Loucy (cell line): ENCODE measurements around the gene ULK3.

Source experiments
- H2AFZ ChIP-seq: fragments of 200-600 bp; sonication (generic); 2 replicates; pipeline ENCODE4 v1.6.0; 2016; ENCODE audit warnings: antibody characterized with exemption, mild to moderate bottlenecking, low read length, moderate library complexity
- H3F3A ChIP-seq: fragments of 200-600 bp; 2 replicates; pipeline ENCODE4 v1.6.0; 2016; ENCODE audit warnings: antibody characterized with exemption, low read depth, mild to moderate bottlenecking
- H3K27me3 ChIP-seq: fragments of 200-600 bp; sonication (generic); 2 replicates; pipeline ENCODE4 v1.6.1; 2014; ENCODE audit warnings: low read length, mild to moderate bottlenecking; ENCODE audit not compliant: insufficient read depth, poor library complexity, severe bottlenecking
- H3K36me3 ChIP-seq: fragments of 200-600 bp; sonication (generic); 2 replicates; pipeline ENCODE4 v1.6.1; 2016; ENCODE audit warnings: low read length; ENCODE audit not compliant: insufficient read depth
- H3K4me1 ChIP-seq: fragments of 200-600 bp; sonication (generic); 2 replicates; pipeline ENCODE4 v1.5.1; 2014; ENCODE audit warnings: low read length, mild to moderate bottlenecking; ENCODE audit not compliant: insufficient read depth, poor library complexity, severe bottlenecking
- H3K4me2 ChIP-seq: fragments of 200-600 bp; sonication (generic); 2 replicates; pipeline ENCODE4 v1.6.0; 2014; ENCODE audit warnings: antibody characterized with exemption, low read length, low read depth, mild to moderate bottlenecking; ENCODE audit not compliant: poor library complexity, severe bottlenecking
- H3K4me3 ChIP-seq: fragments of 200-600 bp; sonication (generic); 2 replicates; pipeline ENCODE4 v1.5.1; 2014; ENCODE audit warnings: low read length, mild to moderate bottlenecking, mixed read lengths; ENCODE audit not compliant: poor library complexity, severe bottlenecking
- H3K79me2 ChIP-seq: fragments of 200-600 bp; sonication (generic); 2 replicates; pipeline ENCODE4 v1.6.1; 2014; ENCODE audit warnings: low read length; ENCODE audit not compliant: insufficient read depth
- H3K9ac ChIP-seq: fragments of 200-600 bp; sonication (generic); 2 replicates; pipeline ENCODE4 v1.6.0; 2014; ENCODE audit warnings: mild to moderate bottlenecking, low read depth, low read length, moderate library complexity; ENCODE audit not compliant: poor library complexity, severe bottlenecking
- H3K9me2 ChIP-seq: fragments of 200-600 bp; sonication (generic); replicated peaks from 2 replicates; pipeline ENCODE4 v1.6.1; 2016; ENCODE audit warnings: low read depth, low read length, mixed read lengths
- H3K9me3 ChIP-seq: fragments of 200-600 bp; sonication (generic); 2 replicates; pipeline ENCODE4 v1.6.1; 2014; ENCODE audit warnings: mild to moderate bottlenecking, antibody characterized with exemption, low read length, low read depth; ENCODE audit not compliant: insufficient read depth
- H4K20me1 ChIP-seq: fragments of 200-600 bp; sonication (generic); 2 replicates; pipeline ENCODE4 v1.6.0; 2014; ENCODE audit warnings: antibody characterized with exemption, low read length, mild to moderate bottlenecking; ENCODE audit not compliant: insufficient read depth, poor library complexity, severe bottlenecking
- CTCF ChIP-seq: fragments of 200-600 bp; sonication (generic); conservative IDR thresholded peaks from 2 replicates; pipeline ENCODE4 v1.5.1; 2014; ENCODE audit warnings: mild to moderate bottlenecking, antibody characterized with exemption, low read length
- EZH2phosphoT487 ChIP-seq: fragments of 200-600 bp; IDR thresholded peaks from 2 replicates; pipeline ENCODE4 v1.6.1; 2018; ENCODE audit warnings: antibody characterized with exemption, mild to moderate bottlenecking, moderate library complexity, borderline replicate concordance

ULK3 gene

GRCh38 chr15:74837482-74838136, 5.3 kb downstream of the ULK3 start:
- no peak overlapping the region for H3K4me2 ChIP-seq
- H3K4me1 ChIP-seq, result peaks cover 23% of the 10 kb centered on the region
- no peak overlapping the region for H3K9ac ChIP-seq
- H3K9me2 ChIP-seq, result no peaks in the 10 kb centered on the region
- H3F3A ChIP-seq, result no peaks in the 10 kb centered on the region
- H4K20me1 ChIP-seq, result peaks cover 3% of the 10 kb centered on the region
- H3K4me3 ChIP-seq, result no peak overlapping the region
- H2AFZ ChIP-seq, result no peak overlapping the region
- H3K27me3 ChIP-seq, result no peaks in the 10 kb centered on the region
- no peaks in the 10 kb centered on the region for H3K9me3 ChIP-seq
- TF ChIP-seq CTCF (no peak; the same call in 1 of the 2 replicates), EZH2phosphoT487 (no peak)
- H3K36me3 ChIP-seq, result no peaks in the 10 kb centered on the region
- peaks cover 19% of the 10 kb centered on the region for H3K79me2 ChIP-seq

- Histone ChIP-seq H3K79me2 (peaks cover 11% of the 10 kb centered on the region; the same call in 1 of the 2 replicates), H3K9me3 (no peaks in the 10 kb centered on the region), H4K20me1 (peaks cover 3% of the 10 kb centered on the region), H3K9me2 (no peaks in the 10 kb centered on the region), H3K9ac (no peak overlapping the region), H3K27me3 (no peaks in the 10 kb centered on the region), H3K4me2 (no peak overlapping the region), H2AFZ (no peak overlapping the region), H3K4me1 (peaks cover 17% of the 10 kb centered on the region), H3K36me3 (no peaks in the 10 kb centered on the region), H3F3A (no peaks in the 10 kb centered on the region), H3K4me3 (no peak overlapping the region)
- TF ChIP-seq EZH2phosphoT487, result no peak
- no peak for TF ChIP-seq CTCF
These were observed 6.1 kb downstream of the ULK3 start for GRCh38 chr15:74836846-74837245.

- peak; percentile 88 for TF ChIP-seq CTCF
- no peak for TF ChIP-seq EZH2phosphoT487
- peaks cover 10% of the 10 kb centered on the region for H3K4me1 ChIP-seq
- no peaks in the 10 kb centered on the region for H3K9me2 ChIP-seq
- no peaks in the 10 kb centered on the region for H3K36me3 ChIP-seq
- H3K79me2 ChIP-seq, result no peaks in the 10 kb centered on the region
- H3K9me3 ChIP-seq, result no peaks in the 10 kb centered on the region
- no peaks in the 10 kb centered on the region for H4K20me1 ChIP-seq
- no peak overlapping the region for H2AFZ ChIP-seq
- no peak overlapping the region for H3K4me3 ChIP-seq
- no peaks in the 10 kb centered on the region for H3K27me3 ChIP-seq
- H3K4me2 ChIP-seq, result no peak overlapping the region
- H3F3A ChIP-seq, result no peaks in the 10 kb centered on the region
- H3K9ac ChIP-seq, result no peak overlapping the region
These were observed 7.6 kb downstream of the ULK3 start for GRCh38 chr15:74835312-74835823.
